Measurements from ENCODE around the gene PON2. TPM values are rescaled to one million over a fixed set of nuclear protein-coding genes. Genes with fewer than 3 reads are reported as not detected.
A peak's percentile ranks its signal among the peaks of the same experiment; 100 is the strongest.

The PON2 gene
- total and polyA plus RNA-seq, 2 of the 13 experiments (the other 11 are each of a cell fraction or from before 2014, with no cell fraction given) = 202 to 217 TPM

GRCh38 chr7:95436407-95436806, 1.6 kb upstream of the PON2 start (continued):
- no peak for TF ChIP-seq NRL (CRISPR knock-in tag; IDR thresholded peaks at IDR 0.05; ENCODE audit: borderline replicate concordance)
- no peak for TF ChIP-seq BORCS8-MEF2B (CRISPR knock-in tag; IDR thresholded peaks at IDR 0.05)

- Histone ChIP-seq H2AFZ (ENCODE audit: low read length) (peak overlapping the region; percentile 55), H3K4me1 (ENCODE audit: insufficient read depth, low read length) (peaks cover 90% of the 10 kb centered on the region), H3K79me2 (ENCODE audit: insufficient read depth, low read length) (peaks cover 35% of the 10 kb centered on the region), H3K9me3 (ENCODE audit: low read length) (no peaks in the 10 kb centered on the region), H3K9ac (ENCODE audit: insufficient read depth, low read depth, low read length) (peak overlapping the region; percentile 90), H3K4me2 (ENCODE audit: low read depth, low read length) (peak overlapping the region; percentile 82), H3K4me3 (replicated peaks in 1 of 3; ENCODE audit: insufficient read depth in 1 of 3, low read depth in 2 of 3, low read length in 3 of 3) (peak overlapping the region; percentile 61 to 91 (median 83); a peak in 5 of 6 replicates), H4K20me1 (ENCODE audit: insufficient read depth, low read length) (no peaks in the 10 kb centered on the region), H3K27ac (ENCODE audit: extremely low read length, insufficient read depth, low read length) (peak overlapping the region; percentile 91), H3K36me3 (replicated peaks in 1 of 2; ENCODE audit: control insufficient read depth in 1 of 2, insufficient read depth in 2 of 2, low read length in 2 of 2) (no peaks in the 10 kb centered on the region), H3K27me3 (ENCODE audit: control insufficient read depth in 1 of 2, insufficient read depth in 2 of 2, low read length in 2 of 2) (no peaks in the 10 kb centered on the region)
- intact Hi-C loops (cut with micrococcal nuclease; ENCODE audit: unreplicated experiment) = loop anchor here (1.0 kb wide), 1 partner anchor 43 kb away; no protein-coding TSS in a partner anchor
- ChIA-PET POLR2A (interaction anchor here (1.0 to 3.4 kb wide), 9 partner anchors 9 to 778 kb away, joined by 3 to 39 read pairs (median 7); partner anchors contain the start of gene PON3), CTCF (ENCODE audit: low intra/inter-chr PET ratio, low total read pairs) (interaction anchor here (0.6 kb wide), 1 partner anchor 41 kb away, joined by 3 read pairs; no protein-coding TSS in a partner anchor)
- no peak for FAIRE-seq
- in situ Hi-C loops (cut with HindIII; ENCODE audit: extremely low pct_ligation_motif_present, low pct_unique_long_range_greater_than_20kb) = no loop called here
- ATAC-seq = peak; percentile 33
- 14% methylated on average over 9 of the region's 9 CpGs for WGBS (ENCODE audit: low lambda C conversion rate)
- DNase-seq (ENCODE audit: low spot score) = no peak
- TSS peak; percentile 86 for BruUV-seq (replicated peaks)
- peak; percentile 88 for TF ChIP-seq ZNF121 (CRISPR knock-in tag; IDR thresholded peaks at IDR 0.05)
- TF ChIP-seq HNRNPH1 (optimal IDR thresholded peaks at IDR 0.05; ENCODE audit: low read depth, low read length) = no peak
- no peak for TF ChIP-seq NR2F1 (CRISPR knock-in tag; IDR thresholded peaks at IDR 0.05)
- TF ChIP-seq ZNF383 (CRISPR knock-in tag; IDR thresholded peaks at IDR 0.05; ENCODE audit: borderline replicate concordance) = no peak
- TF ChIP-seq MNT (IDR thresholded peaks at IDR 0.05) = no peak
- no peak for TF ChIP-seq MAFK (conservative IDR thresholded peaks at IDR 0.05 in 1 of 2, IDR thresholded peaks at IDR 0.05 in 1 of 2; ENCODE audit: low read length in 2 of 2)
- TF ChIP-seq FOXP4 (CRISPR knock-in tag; IDR thresholded peaks at IDR 0.05) = no peak
- no peak for TF ChIP-seq DPF2 (CRISPR knock-in tag; IDR thresholded peaks at IDR 0.05; ENCODE audit: borderline replicate concordance, low read depth)
- no peak for TF ChIP-seq ZNF773 (CRISPR knock-in tag; IDR thresholded peaks at IDR 0.05; ENCODE audit: borderline replicate concordance)
- TF ChIP-seq HOMEZ (CRISPR knock-in tag; IDR thresholded peaks at IDR 0.05; ENCODE audit: low read depth) = no peak
- no peak for TF ChIP-seq XBP1 (CRISPR knock-in tag; IDR thresholded peaks at IDR 0.05)
- 0 out of 2 replicates have a peak, but pooled peaks have one; percentile 2 for TF ChIP-seq SIN3A (IDR thresholded peaks at IDR 0.05; ENCODE audit: borderline replicate concordance, low read depth, low read length)
- no peak for TF ChIP-seq THAP11 (CRISPR knock-in tag; IDR thresholded peaks at IDR 0.05)
These were observed 573 bp upstream of the PON2 start for GRCh38 chr7:95435422-95435780.

All from HepG2 (cell line).